HUES48 (cell line): ENCODE measurements around the gene BCL2A1.
"Not testable (repeated sequence)": the region's sequence is repeated elsewhere in the genome, so short reads cannot be mapped to it uniquely, and the experiment has no call there.

Experiments
- H3K27ac ChIP-seq: one replicate; pipeline ENCODE4 v1.7.0; 2013; ENCODE audit warnings: low read depth, low read length, inconsistent platforms
- H3K27me3 ChIP-seq: 2 replicates; pipeline ENCODE4 v1.6.1; 2013; ENCODE audit warnings: mild to moderate bottlenecking, low read length; ENCODE audit not compliant: control insufficient read depth, insufficient read depth
- H3K36me3 ChIP-seq: 2 replicates; pipeline ENCODE4 v1.6.1; 2013; ENCODE audit warnings: low read length; ENCODE audit not compliant: control insufficient read depth, insufficient read depth
- H3K4me1 ChIP-seq: 2 replicates; pipeline ENCODE4 v1.6.1; 2013; ENCODE audit warnings: mild to moderate bottlenecking, low read length; ENCODE audit not compliant: control insufficient read depth, insufficient read depth
- H3K4me3 ChIP-seq: 2 replicates; pipeline ENCODE4 v1.5.1; 2013; ENCODE audit warnings: mild to moderate bottlenecking, low read depth, low read length
- H3K9ac ChIP-seq: 2 replicates; pipeline ENCODE4 v1.6.1; 2013; ENCODE audit warnings: mild to moderate bottlenecking, low read depth, low read length, moderate library complexity
- H3K9me3 ChIP-seq: 2 replicates; pipeline ENCODE4 v1.6.1; 2013; ENCODE audit warnings: low read length; ENCODE audit not compliant: control insufficient read depth, insufficient read depth

Gene BCL2A1

DNA sequence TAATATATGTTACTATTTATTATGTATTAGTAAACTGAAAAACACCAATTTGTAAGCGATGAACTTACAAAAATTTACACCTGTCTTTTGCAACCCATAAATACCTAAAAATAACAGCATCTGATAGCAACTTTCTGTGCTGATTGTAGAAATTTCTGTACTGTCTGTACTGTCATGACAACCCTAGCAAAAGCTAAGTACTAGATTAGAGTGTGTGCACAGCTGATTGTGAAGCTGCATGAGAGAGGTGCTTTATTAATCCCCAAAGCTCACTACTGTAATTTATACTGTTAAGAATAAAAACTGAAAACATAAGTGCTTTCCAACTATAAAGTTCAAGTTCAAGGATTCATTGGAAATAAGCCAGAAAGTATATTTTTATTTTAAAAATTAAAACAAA lies 815 bp downstream of the BCL2A1 start:
- Histone ChIP-seq H3K9ac (no peak overlapping the region), H3K27me3 (no peaks in the 10 kb centered on the region), H3K27ac (no peak overlapping the region), H3K4me3 (no peak overlapping the region), H3K36me3 (no peaks in the 10 kb centered on the region), H3K4me1 (no peaks in the 10 kb centered on the region), H3K9me3 (no peaks in the 10 kb centered on the region)

DNA sequence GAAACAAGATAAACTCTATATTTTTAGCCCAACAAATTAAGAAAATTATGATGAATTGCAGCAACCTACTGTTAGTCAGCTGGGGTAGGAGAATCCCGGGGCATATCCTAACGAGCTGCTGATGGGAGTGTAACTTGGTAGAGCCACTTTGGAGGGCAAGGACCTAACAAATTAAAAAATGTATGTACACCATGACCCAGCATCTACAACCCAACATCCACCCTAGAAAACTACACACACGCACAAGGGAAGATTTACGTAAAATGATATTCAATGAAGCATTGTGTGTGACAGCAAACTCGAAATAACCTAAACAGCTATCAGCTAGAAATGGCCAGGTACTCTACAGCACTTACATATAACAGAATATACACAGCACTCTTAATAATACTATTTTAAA lies 1.9 kb downstream of the BCL2A1 start:
- Histone ChIP-seq H3K4me1 (no peaks in the 10 kb centered on the region), H3K9me3 (no peaks in the 10 kb centered on the region), H3K27ac (no peak overlapping the region), H3K36me3 (no peaks in the 10 kb centered on the region), H3K9ac (no peak overlapping the region), H3K27me3 (no peaks in the 10 kb centered on the region), H3K4me3 (no peak overlapping the region)

DNA sequence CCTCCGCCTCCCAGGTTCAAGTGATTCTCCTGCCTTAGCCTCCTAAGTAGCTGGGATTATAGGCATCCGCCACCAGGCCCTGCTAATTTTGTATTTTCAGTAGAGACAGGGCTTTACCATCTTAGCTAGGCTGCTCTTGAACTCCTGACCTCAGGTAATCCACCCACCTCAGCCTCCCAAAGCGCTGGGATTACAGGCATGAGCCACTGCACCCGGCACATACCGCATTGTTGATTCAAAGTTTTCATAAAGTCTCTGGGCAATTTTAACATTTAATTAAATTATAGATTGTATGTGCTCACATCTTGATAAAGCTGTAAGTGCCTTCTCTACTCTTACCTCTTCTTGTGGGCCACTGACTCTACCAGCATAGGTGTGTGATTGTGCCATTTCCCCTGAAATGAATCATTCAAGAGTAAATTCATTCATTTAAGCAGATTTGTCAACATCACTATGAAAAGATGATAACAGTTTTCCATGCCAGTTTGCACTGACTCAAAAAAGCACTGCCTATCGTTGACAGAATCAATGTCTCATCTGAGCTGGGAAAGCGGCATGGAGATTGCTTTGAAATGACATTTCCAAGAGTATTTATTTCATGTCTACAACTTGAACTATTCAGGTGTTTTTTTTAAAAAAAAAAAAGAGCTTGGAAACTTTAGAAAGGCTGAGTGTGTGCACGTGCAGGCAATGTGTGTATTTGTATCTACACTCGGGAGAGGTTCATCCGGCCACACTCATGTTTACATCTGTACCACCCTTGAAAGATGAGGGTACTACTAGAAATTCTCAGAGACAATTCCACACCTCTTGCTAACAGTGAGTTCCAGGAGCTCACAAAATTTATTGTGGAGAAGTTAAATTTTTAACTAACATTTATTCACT lies 3.5 kb downstream of the BCL2A1 start:
- H3K9ac ChIP-seq = no peak overlapping the region
- no peak overlapping the region for H3K27ac ChIP-seq
- H3K9me3 ChIP-seq = no peaks in the 10 kb centered on the region
- H3K36me3 ChIP-seq = no peaks in the 10 kb centered on the region
- no peaks in the 10 kb centered on the region for H3K4me1 ChIP-seq
- H3K4me3 ChIP-seq = no peak overlapping the region
- no peaks in the 10 kb centered on the region for H3K27me3 ChIP-seq

DNA sequence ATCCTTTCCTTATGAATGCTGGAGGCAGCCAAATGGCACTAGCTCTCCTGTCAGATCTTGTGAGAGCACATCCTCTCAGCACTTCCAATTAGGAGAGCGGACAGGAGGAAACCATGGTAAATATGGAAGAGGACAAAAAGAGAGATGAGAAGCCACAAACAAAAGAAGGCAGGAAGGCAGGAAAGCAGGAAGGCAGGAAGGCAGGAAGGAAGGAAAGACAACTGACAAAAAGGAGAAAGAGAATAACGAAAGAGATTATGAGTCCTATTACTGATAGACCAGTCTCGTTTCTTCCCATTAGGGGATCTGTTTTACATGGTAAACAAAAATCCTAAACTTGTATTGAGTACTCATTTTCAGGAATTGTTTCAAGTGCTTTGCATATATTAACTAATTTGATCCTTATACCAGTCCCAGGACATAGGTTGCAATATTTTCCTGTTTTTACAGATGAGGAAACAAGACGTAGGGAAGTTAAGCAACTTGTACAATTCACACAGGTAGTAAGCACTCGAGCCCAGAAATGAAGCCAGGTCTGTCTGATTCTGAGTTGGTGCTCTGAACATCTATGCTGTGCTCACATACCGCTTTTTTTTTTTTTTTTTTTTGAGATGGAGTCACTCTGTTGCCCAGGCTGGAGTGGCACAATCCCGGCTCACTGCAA lies 4.2 kb downstream of the BCL2A1 start:
- Histone ChIP-seq H3K27ac (no peak overlapping the region), H3K36me3 (no peaks in the 10 kb centered on the region), H3K9ac (no peak overlapping the region), H3K4me3 (no peak overlapping the region), H3K4me1 (no peaks in the 10 kb centered on the region), H3K27me3 (no peaks in the 10 kb centered on the region), H3K9me3 (no peaks in the 10 kb centered on the region)

DNA sequence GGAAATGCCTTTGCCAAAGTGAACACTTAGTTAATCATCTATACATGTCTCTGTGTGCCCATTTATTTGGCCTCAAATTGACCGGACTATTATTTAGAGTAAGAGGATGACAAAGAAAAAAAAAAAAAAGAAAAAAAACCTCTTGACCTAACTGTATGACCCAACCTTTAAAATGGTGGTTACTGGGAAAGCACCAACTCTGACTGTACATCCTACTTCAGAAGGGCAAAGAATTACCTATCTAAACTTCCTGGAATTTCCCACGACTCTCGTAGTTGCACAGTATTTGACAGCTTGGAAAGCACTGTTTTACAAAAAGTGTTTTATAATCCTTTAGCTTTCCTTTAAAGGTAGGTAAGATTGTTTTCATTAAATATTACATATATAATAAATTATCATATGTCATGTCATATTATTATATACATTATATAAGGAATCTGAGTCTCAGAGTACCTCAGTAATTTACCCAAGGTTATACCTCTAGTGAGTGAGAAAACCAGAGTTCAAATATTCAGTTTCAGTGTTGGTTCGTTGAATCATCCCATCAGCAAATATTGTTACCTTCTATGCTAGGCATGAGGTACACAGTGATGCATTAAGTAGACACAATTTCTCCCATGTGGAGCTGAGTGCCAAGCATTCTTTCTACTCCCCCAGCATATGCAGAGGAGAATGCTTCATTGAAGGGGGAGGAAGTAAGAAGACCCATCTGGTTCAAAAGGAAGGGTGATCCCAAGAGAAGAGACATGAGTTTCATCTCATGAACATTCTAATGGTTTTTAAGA lies 5.0 kb downstream of the BCL2A1 start:
- no peak overlapping the region for H3K27ac ChIP-seq
- no peaks in the 10 kb centered on the region for H3K36me3 ChIP-seq
- H3K9me3 ChIP-seq = no peaks in the 10 kb centered on the region
- no peak overlapping the region for H3K9ac ChIP-seq
- no peak overlapping the region for H3K4me3 ChIP-seq
- no peaks in the 10 kb centered on the region for H3K27me3 ChIP-seq
- H3K4me1 ChIP-seq = no peaks in the 10 kb centered on the region

DNA sequence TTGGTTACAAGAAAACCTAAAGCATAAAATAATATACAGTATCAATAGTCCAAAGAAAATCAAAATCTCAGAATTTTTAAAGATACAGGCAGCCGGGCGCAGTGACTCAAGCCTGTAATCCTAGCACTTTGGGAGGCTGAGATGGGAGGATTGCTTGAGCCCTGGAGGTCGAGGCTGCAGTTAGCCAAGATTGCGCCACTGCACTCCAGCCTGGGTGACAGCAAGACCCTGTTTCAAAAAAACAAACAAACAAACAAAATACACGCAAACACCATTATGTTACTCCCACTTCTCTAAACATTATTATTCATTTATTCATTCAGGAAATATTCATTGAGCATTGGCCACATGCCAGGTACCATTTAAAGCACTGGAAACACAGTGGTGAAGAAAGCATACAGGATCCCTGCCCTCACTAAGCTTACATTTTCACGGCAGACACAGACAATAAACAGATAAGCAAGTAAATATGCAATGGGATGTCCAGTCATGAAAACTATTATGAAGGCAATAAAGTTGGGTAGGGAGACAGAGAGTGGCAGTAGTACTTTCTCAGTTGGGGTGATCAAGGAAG lies 6.7 kb downstream of the BCL2A1 start:
- Histone ChIP-seq H3K27me3 (no peaks in the 10 kb centered on the region), H3K36me3 (no peaks in the 10 kb centered on the region), H3K9me3 (no peaks in the 10 kb centered on the region), H3K4me3 (no peak overlapping the region), H3K27ac (no peak overlapping the region), H3K4me1 (no peaks in the 10 kb centered on the region), H3K9ac (no peak overlapping the region)

DNA sequence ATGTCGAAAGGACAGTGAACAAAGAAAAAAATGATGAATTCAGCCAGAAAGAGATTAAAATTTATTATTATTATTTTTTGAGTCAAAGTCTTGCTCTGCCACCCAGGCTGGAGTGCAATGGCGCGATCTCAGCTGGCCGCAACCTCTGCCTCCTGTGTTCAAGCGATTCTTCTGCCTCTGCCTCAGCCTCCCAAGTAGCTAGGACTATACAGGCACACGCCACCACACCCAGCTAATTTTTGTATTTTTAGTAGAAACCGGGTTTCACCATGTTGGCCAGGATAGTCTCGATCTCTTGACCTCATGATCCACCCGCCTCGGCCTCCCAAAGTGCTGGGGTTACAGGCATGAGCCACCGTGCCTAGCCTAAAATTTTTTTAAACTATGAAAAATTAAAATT lies 8.1 kb downstream of the BCL2A1 start:
- not testable (repeated sequence) for H3K27ac ChIP-seq, H3K9me3 ChIP-seq, H3K27me3 ChIP-seq, H3K36me3 ChIP-seq, H3K9ac ChIP-seq, H3K4me1 ChIP-seq, H3K4me3 ChIP-seq

DNA sequence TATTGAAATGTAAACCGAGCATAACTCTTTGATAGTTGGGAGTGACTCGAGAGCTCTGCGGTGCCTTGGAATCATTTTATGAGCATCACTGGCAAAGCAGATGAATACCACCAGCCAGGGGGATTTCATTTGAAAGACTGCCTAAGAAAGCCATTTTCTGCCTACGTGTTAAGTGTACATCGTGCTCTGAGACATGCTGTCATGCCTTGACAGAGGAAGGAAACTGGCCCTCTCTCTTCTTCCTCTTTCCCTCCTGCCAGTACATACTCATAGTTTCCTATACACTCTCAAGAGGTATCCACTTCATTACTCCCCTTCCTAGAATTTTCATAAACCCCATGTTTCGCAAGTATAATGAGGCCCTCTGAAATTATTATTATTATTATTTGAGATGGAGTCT lies 8.8 kb downstream of the BCL2A1 start:
- no peak overlapping the region for H3K4me3 ChIP-seq
- H3K27ac ChIP-seq = no peak overlapping the region
- H3K9ac ChIP-seq = no peak overlapping the region
- no peaks in the 10 kb centered on the region for H3K27me3 ChIP-seq
- H3K9me3 ChIP-seq = no peaks in the 10 kb centered on the region
- no peaks in the 10 kb centered on the region for H3K36me3 ChIP-seq
- no peaks in the 10 kb centered on the region for H3K4me1 ChIP-seq

DNA sequence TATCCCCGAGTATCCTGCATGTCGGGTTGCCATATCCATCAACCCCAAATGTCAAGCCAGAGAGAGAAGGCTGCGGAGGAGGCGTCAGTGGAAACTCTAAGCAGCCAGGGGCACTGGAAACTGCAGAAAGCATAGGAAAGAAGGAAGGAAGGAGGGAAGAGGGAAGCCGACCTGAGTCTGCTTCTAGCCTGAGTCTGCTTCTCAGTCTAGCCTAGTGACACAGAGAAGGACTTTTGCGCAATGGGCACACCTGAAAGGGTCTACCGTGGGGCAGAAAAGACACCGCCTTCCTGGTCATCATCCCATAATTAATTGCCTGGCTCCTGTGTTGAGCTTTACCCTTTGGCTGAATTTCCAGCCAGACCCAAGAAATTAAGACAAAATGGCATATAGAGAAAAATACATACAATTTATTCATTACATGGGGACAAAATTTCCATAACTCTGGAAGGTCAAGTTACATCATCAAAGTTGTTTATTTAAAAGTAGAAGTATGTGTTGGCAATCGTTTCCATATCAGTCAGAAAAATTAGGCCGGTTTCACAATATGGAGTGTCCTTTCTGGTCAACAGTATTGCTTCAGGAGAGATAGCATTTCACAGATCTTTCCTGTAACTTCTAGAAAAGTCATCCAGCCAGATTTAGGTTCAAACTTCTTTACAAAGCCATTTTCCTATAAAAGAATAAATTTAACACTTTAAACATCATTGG lies 10.3 kb downstream of the BCL2A1 start:
- H3K9ac ChIP-seq = no peak overlapping the region
- H3K27ac ChIP-seq = no peak overlapping the region
- no peaks in the 10 kb centered on the region for H3K36me3 ChIP-seq
- H3K4me1 ChIP-seq = no peaks in the 10 kb centered on the region
- no peaks in the 10 kb centered on the region for H3K9me3 ChIP-seq
- H3K4me3 ChIP-seq = no peak overlapping the region
- no peaks in the 10 kb centered on the region for H3K27me3 ChIP-seq

DNA sequence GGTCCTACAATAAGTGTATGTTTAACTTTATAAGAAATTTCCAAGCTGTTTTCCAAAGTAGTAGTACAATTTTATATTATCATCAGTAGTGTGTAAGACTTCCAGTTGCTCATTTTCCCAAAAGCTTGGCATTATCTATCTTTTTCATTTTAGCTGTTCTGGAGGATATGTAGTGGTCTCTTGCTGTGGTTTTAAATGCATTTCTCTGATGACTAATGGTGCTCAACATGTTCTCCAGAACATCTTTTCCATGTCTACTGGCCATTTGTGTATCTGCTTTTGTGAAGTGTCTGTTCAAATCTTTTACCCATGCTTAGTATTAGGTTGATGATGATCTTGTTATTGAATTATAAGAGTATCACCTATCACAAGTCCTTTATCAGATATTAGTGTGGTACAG lies 13.3 kb downstream of the BCL2A1 start:
- no peak overlapping the region for H3K27ac ChIP-seq
- no peaks in the 10 kb centered on the region for H3K27me3 ChIP-seq
- H3K36me3 ChIP-seq = no peaks in the 10 kb centered on the region
- no peaks in the 10 kb centered on the region for H3K4me1 ChIP-seq
- no peaks in the 10 kb centered on the region for H3K9me3 ChIP-seq
- H3K4me3 ChIP-seq = no peak overlapping the region
- H3K9ac ChIP-seq = no peak overlapping the region
